Measurements from ENCODE around the gene CCNK.

DNA sequence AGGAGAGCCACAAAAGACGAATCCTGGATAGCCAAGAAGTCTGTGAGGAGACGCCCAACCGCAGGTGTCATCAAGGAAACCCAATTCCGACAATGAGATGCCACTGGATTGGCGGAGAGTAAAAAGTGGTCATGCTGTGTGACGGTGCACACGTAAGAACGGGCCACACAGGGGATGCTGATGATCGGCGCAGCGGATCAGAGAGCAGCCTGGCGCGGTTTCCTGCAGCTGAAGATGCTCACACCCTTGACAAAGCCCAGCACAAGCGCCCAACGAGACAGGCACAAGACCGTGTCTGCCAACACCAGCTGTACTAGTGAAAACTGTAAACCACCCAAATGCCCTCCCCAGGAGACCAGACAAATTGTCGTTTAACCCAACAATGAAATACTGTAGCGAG is 67.0 kb downstream of the CCNK start:
- TF ChIP-seq, protein P1, sequence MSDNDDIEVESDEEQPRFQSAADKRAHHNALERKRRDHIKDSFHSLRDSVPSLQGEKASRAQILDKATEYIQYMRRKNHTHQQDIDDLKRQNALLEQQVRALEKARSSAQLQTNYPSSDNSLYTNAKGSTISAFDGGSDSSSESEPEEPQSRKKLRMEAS (IDR thresholded peaks at IDR 0.05), result no peak
- TF ChIP-seq RAD21 (conservative IDR thresholded peaks at IDR 0.05 in 1 of 2, IDR thresholded peaks at IDR 0.05 in 1 of 2), result no peak
- TF ChIP-seq, protein P2, sequence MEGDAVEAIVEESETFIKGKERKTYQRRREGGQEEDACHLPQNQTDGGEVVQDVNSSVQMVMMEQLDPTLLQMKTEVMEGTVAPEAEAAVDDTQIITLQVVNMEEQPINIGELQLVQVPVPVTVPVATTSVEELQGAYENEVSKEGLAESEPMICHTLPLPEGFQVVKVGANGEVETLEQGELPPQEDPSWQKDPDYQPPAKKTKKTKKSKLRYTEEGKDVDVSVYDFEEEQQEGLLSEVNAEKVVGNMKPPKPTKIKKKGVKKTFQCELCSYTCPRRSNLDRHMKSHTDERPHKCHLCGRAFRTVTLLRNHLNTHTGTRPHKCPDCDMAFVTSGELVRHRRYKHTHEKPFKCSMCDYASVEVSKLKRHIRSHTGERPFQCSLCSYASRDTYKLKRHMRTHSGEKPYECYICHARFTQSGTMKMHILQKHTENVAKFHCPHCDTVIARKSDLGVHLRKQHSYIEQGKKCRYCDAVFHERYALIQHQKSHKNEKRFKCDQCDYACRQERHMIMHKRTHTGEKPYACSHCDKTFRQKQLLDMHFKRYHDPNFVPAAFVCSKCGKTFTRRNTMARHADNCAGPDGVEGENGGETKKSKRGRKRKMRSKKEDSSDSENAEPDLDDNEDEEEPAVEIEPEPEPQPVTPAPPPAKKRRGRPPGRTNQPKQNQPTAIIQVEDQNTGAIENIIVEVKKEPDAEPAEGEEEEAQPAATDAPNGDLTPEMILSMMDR (IDR thresholded peaks at IDR 0.05), result no peak
- TF ChIP-seq, protein P3, sequence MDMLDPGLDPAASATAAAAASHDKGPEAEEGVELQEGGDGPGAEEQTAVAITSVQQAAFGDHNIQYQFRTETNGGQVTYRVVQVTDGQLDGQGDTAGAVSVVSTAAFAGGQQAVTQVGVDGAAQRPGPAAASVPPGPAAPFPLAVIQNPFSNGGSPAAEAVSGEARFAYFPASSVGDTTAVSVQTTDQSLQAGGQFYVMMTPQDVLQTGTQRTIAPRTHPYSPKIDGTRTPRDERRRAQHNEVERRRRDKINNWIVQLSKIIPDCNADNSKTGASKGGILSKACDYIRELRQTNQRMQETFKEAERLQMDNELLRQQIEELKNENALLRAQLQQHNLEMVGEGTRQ (IDR thresholded peaks at IDR 0.05), result no peak
- TF ChIP-seq, protein P4, sequence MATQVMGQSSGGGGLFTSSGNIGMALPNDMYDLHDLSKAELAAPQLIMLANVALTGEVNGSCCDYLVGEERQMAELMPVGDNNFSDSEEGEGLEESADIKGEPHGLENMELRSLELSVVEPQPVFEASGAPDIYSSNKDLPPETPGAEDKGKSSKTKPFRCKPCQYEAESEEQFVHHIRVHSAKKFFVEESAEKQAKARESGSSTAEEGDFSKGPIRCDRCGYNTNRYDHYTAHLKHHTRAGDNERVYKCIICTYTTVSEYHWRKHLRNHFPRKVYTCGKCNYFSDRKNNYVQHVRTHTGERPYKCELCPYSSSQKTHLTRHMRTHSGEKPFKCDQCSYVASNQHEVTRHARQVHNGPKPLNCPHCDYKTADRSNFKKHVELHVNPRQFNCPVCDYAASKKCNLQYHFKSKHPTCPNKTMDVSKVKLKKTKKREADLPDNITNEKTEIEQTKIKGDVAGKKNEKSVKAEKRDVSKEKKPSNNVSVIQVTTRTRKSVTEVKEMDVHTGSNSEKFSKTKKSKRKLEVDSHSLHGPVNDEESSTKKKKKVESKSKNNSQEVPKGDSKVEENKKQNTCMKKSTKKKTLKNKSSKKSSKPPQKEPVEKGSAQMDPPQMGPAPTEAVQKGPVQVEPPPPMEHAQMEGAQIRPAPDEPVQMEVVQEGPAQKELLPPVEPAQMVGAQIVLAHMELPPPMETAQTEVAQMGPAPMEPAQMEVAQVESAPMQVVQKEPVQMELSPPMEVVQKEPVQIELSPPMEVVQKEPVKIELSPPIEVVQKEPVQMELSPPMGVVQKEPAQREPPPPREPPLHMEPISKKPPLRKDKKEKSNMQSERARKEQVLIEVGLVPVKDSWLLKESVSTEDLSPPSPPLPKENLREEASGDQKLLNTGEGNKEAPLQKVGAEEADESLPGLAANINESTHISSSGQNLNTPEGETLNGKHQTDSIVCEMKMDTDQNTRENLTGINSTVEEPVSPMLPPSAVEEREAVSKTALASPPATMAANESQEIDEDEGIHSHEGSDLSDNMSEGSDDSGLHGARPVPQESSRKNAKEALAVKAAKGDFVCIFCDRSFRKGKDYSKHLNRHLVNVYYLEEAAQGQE (IDR thresholded peaks at IDR 0.05), result no peak
- no peak for TF ChIP-seq MAZ (IDR thresholded peaks at IDR 0.05; ENCODE audit: borderline replicate concordance, low read depth, low read length)
- TF ChIP-seq KDM1A (IDR thresholded peaks at IDR 0.05; ENCODE audit: low read depth), result no peak
- TF ChIP-seq JUNB (IDR thresholded peaks at IDR 0.05), result no peak
- no peak for TF ChIP-seq KDM5A (IDR thresholded peaks at IDR 0.05)
- TF ChIP-seq, protein P5, sequence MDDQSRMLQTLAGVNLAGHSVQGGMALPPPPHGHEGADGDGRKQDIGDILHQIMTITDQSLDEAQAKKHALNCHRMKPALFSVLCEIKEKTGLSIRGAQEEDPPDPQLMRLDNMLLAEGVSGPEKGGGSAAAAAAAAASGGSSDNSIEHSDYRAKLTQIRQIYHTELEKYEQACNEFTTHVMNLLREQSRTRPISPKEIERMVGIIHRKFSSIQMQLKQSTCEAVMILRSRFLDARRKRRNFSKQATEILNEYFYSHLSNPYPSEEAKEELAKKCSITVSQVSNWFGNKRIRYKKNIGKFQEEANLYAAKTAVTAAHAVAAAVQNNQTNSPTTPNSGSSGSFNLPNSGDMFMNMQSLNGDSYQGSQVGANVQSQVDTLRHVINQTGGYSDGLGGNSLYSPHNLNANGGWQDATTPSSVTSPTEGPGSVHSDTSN (IDR thresholded peaks at IDR 0.05), result no peak
